ENCODE data around the gene GSDME. TPM values are rescaled to one million over a fixed set of nuclear protein-coding genes. Genes with fewer than 3 reads are reported as not detected.

GSDME gene
- total RNA-seq, 4 donors from 2014 or later = 14.0 to 177 (median 135) TPM

DNA sequence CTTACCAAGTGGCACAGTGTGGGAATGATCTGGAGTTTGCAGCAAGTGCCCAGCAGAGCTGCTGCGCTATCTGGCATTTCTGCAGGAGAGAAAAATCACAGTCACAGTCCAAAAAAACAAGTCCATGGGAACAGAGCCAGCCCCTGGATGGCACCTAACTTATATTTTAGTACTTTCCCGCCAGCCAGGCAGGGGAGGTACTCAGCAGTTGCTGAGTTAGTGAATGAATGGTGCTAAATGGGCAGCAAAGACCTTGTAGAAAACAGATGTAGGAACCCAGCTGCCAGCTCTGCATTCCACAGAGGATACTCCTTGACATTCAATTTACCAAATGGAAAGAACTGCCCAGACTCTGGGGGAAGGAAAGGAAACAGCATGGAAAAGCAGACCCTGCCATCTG is 54.5 kb downstream of the GSDME start:
- DNase-seq = no peak
- H3K4me3 ChIP-seq = no peak overlapping the region
- no peaks in the 10 kb centered on the region for H3K27me3 ChIP-seq
- no peak overlapping the region for H3K27ac ChIP-seq
- no peaks in the 10 kb centered on the region for H3K9me3 ChIP-seq
- TF ChIP-seq POLR2A (IDR thresholded peaks at IDR 0.05) = no peak
- H3K4me1 ChIP-seq = no peaks in the 10 kb centered on the region
- peaks cover 0 to 11% (median 0%) of the 10 kb centered on the region in 3 donors for H3K36me3 ChIP-seq

DNA sequence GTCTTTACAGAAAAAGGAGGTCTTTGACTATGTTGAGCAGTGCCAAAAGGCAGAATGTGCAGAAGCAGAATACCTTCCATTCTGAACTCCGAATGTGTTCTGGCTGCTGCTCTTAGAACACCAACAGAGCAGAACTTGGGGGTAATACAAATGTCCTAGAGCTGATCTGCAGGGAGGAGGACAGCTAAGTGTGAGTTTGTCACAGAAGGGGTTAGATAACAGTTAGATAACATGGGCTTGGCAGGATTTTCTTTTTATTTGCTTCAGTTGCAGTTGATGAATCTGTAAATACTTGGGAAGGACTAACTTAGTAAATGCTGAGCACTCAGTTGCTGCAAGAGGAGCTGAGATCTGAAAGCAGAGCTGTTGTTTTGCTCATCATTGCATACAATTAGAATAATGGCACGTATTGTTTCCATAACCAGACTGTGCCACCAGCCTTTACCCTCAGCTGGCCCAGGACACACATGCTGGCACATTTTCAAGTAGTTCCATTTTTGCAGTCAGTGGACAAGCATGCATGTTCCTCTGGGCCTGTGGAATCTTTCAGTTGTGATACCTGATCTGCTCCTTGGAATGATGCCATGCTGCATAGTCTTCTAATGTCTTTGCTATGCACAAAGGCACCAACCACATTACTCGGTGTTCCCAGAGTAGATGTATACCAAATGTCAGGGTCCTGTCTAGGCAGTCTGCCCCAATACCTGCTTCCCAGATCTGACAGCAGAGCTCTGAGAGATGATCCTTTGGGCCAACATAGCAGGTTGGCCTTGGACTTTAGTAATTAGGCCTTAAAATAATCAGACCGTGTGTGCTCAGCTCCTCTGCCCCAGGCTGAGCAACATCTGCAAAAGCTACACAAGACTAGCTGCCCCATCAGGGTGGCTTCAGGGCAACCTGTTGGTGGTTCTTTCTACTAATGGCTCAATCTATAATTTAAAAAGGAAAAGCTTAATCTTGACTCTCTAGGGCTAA is 55.7 kb downstream of the GSDME start:
- no peak overlapping the region for H3K27ac ChIP-seq
- H3K27me3 ChIP-seq = no peaks in the 10 kb centered on the region
- H3K9me3 ChIP-seq = no peaks in the 10 kb centered on the region
- no peak for DNase-seq
- no peaks in the 10 kb centered on the region for H3K4me1 ChIP-seq
- no peak overlapping the region for H3K4me3 ChIP-seq
- no peak for TF ChIP-seq POLR2A (IDR thresholded peaks at IDR 0.05)
- TF ChIP-seq, protein P1, sequence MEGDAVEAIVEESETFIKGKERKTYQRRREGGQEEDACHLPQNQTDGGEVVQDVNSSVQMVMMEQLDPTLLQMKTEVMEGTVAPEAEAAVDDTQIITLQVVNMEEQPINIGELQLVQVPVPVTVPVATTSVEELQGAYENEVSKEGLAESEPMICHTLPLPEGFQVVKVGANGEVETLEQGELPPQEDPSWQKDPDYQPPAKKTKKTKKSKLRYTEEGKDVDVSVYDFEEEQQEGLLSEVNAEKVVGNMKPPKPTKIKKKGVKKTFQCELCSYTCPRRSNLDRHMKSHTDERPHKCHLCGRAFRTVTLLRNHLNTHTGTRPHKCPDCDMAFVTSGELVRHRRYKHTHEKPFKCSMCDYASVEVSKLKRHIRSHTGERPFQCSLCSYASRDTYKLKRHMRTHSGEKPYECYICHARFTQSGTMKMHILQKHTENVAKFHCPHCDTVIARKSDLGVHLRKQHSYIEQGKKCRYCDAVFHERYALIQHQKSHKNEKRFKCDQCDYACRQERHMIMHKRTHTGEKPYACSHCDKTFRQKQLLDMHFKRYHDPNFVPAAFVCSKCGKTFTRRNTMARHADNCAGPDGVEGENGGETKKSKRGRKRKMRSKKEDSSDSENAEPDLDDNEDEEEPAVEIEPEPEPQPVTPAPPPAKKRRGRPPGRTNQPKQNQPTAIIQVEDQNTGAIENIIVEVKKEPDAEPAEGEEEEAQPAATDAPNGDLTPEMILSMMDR (IDR thresholded peaks at IDR 0.05) = no peak
- peaks cover 0 to 11% (median 0%) of the 10 kb centered on the region in 3 donors for H3K36me3 ChIP-seq

DNA sequence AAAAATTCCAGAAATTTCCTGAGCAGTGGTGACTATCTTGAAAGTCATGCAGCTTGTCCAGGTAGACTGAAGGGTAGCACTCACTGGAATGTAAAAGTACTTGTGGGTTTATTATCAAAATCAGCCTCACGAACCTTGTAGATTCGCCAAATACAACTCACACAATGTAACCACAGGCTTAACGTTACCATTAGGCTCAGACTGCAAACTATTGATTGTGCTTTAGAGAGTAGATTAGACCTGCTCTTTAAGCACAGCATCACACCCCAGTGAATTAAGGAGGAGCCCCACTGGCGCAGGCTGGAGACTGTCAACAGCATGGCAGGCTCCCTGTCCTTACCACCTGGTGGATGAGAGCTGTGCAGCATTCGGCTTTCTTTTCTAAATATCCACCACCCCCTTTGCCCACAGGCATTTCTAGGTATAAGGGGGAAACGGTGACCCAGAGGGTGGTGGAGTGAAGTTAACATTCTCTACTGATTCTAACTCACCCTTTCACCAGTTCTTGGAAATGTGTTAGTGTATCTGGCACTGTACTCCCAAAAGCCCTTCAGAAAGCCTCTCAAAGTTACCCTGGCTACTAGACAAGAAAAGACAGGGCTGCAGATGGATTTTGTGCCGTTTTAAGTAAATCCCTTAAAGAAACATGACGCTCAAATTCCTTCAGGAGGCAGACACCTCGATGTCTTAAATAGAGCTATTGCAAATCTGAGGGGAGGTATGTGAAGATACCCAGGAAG is 56.6 kb downstream of the GSDME start:
- no peak for DNase-seq
- no peak overlapping the region for H3K27ac ChIP-seq
- H3K9me3 ChIP-seq = no peaks in the 10 kb centered on the region
- H3K4me3 ChIP-seq = no peak overlapping the region
- H3K4me1 ChIP-seq = peaks cover 0 to 3% (median 0%) of the 10 kb centered on the region in 4 donors
- H3K27me3 ChIP-seq = no peaks in the 10 kb centered on the region
- peaks cover 0 to 9% (median 0%) of the 10 kb centered on the region in 3 donors for H3K36me3 ChIP-seq
- TF ChIP-seq, protein P1 (IDR thresholded peaks at IDR 0.05) = no peak
- TF ChIP-seq POLR2A (IDR thresholded peaks at IDR 0.05) = no peak

DNA sequence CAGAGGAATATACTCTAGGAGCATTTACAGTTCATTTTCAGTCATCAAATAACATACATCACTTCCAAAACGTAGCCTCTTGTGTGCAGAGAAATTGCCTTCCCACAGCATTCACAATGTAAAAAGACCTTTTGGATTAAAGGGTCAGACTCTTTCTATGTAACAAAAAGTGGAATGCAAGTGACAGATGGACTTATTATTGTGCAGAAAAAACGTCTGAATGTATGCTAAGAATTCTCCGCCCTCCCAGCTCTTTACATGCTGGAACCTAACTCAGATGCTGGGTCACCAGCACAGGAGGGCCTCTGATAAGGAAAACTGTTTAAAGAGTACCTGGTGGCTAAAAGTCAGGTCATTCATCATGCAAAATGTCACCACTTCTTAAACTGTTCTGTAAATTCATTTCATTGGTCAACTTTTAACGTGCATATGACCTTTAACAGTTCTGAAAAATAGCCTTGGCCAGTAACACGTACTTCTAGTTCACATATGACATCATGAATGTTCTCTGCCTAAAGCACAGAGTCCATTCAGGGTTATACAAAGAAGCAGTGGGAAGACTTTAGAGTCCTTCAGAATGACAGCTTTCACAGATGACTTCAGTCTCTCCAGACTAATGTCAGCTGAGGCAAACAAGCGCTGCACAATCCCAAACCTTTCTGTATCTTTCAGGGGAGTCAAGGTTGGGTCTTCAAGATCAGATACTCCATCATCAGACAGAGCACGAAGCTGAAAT is 58.6 kb downstream of the GSDME start:
- no peak for DNase-seq
- Histone ChIP-seq H3K27me3 (no peaks in the 10 kb centered on the region), H3K9me3 (no peaks in the 10 kb centered on the region), H3K4me3 (no peak overlapping the region), H3K36me3 (peaks cover 0 to 7% (median 0%) of the 10 kb centered on the region in 3 donors), H3K27ac (no peak overlapping the region), H3K4me1 (peaks cover 0 to 3% (median 0%) of the 10 kb centered on the region in 4 donors)
- no peak for TF ChIP-seq POLR2A (IDR thresholded peaks at IDR 0.05)
- TF ChIP-seq, protein P1 (IDR thresholded peaks at IDR 0.05) = no peak

DNA sequence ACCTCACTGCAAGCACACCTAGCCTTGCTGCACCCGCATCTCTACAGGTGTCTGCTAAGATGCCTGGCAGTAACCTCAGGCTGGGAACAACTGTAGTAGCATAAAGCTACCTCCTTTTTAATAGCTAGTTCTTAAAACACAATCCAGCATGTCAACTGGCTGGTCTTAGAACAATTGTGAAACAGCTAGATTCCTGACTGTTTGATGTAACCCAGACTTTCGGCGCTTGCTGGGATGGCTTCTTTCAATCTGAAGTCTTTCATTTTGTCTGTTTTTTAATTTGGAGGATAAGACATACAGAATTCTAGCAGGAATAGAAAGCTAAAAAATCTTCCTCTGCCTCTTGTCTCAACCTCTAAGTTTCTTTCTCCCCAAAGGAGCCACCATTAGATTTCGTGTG is 59.8 kb downstream of the GSDME start:
- no peaks in the 10 kb centered on the region for H3K9me3 ChIP-seq
- H3K36me3 ChIP-seq = peaks cover 0 to 7% (median 0%) of the 10 kb centered on the region in 3 donors
- DNase-seq = no peak
- no peak overlapping the region for H3K27ac ChIP-seq
- no peak overlapping the region for H3K4me3 ChIP-seq
- no peak for TF ChIP-seq POLR2A (IDR thresholded peaks at IDR 0.05)
- TF ChIP-seq, protein P1 (IDR thresholded peaks at IDR 0.05) = no peak
- no peaks in the 10 kb centered on the region for H3K27me3 ChIP-seq
- H3K4me1 ChIP-seq = peaks cover 0 to 3% (median 0%) of the 10 kb centered on the region in 4 donors

Data from Peyer's patch (tissue), 4 donors.